ENCODE measurements around the gene SEMA6B.

Gene SEMA6B

DNA sequence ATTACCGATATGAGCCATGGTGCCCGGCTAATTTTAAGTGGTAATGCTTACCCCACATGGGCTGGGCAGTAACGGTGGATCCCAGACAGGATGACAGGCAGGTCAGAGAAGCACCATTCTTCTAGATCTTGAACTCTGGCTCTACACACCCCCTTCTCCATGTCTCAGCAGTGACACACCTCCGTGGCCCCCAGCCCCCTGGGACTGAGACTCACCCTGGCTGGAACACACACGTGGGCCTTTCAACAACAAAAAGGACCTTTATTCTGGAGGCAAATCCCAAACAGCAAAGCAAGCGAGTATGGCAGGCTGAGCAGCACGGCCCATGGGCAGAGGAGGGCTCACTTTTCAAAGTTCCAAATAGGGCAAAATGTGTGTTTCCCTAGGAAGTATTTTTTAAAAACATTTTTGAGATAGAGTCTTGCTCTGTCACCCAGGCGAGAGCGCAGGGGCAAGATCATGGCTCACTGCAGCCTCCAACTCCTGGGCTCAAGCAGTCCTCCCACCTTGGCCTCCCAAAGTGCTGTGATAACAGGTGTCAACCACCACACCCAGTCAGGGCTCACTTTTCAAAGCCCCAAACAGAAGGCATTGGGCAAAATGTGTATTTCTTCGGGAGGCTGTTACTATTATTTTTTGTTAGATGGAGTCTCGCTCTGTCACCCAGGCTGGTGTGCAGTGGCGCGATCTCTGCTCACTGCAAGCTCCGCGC, 37.0 kb downstream of the SEMA6B start:
- DNase-seq, result no peak

DNA sequence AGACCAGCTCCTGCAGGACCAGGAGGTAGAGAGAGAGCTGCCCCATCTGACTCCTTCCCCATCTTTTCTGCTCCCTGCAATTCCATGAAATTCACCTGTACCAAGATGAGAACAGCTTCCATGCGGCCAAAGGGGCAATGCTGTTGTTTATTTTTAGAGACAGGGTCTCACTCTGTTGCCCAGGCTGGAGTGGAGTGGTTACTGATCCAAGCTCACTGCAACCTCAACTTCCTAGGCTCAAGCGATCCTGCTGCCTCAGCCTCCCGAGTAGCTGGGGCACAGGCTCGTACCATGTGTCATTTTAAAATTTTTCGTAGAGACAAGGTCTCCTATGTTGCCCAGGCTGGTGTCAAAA, 37.6 kb downstream of the SEMA6B start:
- DNase-seq, result no peak

DNA sequence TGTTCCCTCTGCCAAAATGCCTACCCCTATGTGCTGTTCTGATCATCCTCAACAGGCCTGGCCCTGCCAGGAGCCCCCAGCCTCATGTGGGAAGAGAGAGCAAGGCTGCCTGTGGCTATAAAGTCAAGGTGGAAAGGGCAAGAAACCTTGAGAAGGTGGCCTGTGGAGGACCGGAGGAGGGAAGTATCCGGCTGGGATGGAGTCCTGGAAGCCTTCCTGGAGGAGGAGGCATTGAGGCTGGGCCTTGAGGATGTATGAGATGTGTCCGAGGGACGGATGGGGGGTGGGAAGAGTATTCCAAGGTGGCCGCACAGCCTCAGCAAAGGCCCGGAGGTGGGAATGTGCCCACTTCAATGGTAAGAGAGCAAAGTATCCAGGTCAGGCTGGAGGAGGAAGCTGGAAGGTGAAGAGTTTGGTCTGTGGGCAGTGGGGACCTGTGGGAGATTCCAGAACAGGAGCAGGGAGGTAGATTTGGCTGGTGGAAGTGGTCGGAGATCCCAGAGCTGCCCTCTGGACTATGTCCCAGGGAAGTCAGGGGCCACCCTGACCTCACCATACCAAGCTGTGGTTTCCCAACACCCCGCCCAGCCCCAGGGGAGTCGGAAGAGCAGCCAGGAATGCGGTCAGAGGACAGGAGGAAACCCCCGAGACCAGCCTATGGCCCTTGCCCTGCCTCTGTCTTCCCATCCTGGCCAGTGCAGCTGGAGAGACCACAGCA, 38.2 kb downstream of the SEMA6B start:
- DNase-seq, result no peak

DNA sequence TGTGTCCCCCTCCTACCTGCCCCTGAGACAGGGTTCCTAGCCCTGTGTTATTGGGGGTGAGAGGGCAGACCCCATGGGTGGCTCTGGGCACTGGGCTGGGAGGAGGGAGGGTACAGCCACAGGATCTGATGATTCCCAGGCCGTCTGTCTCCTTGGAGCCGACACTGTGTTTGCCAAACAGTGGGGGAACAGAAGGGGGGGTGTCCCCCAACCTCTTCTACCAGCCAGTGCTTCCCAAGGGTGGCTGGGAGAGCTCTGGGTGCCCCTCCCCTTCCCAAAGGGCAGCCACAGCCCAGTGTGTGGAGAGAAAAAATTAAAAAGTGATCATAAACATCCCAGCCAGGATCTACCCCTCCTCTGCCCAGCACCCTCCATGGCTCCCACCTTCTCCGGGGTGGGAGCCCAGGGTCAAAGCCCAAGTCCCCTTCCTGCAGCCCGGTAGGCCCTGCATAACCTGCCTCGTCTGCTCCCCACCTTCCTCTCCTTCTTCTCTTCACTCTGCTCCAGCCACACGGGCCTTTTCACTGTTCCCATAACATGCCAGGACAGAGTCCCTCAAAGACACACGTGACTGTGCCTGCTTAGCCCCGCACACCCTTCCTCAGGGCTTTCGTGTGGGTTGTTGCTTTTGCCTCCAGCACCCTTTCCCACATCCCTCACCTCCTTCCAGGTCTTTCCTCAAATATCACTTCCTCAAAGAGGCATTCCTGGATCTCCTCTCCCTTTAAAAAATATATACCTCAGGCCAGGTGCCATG, 39.8 kb downstream of the SEMA6B start:
- no peak for DNase-seq

DNA sequence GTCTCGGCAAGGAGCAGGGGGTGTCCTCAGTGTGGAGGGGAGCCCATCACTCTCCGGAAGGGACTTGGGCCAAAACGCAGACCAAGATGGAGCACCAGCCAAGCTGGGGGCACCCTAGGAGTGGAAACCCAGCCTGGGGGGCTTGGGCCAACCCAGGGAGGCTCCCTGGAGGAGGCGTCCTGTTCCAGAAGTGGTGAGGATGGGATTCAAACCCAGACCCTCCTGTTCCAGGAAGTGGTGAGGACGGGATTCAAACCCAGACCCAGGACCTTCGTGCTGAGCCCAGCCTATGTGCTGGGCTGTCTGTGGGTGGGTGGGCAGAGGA, 40.4 kb downstream of the SEMA6B start:
- DNase-seq, result no peak

DNA sequence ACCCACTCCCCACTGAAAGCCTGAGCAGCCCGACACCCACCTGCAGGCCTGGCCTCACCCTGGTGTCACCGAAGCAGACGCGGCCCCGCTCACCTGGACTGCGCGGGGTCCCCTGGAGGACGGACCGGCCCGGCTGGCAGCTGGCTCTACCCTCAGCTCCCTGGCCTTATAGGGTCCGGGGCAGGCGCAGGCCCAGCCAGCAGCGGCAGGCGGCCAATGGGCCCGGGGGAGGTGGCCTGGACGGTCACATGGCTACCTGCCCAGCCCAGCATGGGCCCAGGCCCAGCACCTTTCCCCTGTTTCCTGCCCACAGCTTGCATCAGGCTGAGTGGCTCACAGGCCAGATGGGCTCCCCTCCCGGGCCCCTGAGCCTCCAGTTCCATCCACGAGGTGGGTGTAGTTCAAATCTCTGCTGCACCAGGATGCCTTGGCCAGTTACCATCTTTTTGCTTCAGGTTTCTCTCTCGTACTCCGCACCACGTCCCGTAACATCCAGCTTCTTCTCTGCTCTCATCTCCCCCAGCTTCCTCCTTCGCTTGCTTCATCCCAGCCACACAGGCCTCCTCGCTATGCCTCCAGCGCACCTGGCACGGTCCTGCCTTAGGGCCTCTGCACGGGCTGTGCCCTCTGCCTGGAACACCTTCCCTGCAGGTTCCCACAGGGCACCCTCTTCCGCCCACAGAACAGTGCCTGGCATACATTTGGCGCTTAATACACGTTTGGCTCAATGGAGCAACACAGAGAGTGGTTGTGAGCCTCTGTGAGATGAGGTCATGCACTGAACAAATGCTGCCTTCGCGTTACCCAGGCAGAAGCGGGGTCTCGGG, 40.9 kb downstream of the SEMA6B start, which contains the start of gene PLIN4:
TSS of gene PLIN4 (minus strand) at position 142 of the 827 bp plus-strand sequence. CDS start 214 bp downstream, outside the sequence.
- no peak for DNase-seq

DNA sequence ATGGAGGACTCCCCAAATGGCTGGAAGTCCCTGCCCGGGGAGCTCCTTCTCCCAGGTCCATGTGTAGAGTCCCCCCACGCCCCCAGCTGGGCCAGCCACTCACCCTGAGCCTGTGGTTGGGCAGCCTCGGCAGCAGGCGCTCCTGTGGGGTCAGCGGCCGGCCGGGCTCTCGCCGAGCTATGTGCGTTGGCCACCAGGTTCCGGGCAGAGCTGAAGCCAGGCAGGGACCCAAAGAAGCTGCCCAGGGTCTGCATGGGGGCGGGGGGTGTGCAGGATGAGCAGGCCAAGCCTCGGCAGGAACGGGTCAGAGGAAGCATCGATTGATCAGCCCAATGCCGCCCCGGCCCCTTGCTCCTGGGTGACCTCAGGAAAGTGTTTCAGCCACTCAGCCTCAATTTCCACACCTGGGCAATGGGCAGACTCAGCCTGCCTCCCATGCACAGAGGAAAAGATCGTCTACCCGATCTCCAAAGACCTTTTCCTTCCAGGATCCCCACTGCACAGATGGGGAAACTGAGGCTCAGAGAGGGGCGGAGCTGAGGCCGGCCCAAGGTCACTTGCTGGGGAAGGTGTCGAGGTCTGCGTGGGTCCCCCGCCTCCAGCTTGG, 41.9 kb downstream of the SEMA6B start:
- DNase-seq, result no peak

DNA sequence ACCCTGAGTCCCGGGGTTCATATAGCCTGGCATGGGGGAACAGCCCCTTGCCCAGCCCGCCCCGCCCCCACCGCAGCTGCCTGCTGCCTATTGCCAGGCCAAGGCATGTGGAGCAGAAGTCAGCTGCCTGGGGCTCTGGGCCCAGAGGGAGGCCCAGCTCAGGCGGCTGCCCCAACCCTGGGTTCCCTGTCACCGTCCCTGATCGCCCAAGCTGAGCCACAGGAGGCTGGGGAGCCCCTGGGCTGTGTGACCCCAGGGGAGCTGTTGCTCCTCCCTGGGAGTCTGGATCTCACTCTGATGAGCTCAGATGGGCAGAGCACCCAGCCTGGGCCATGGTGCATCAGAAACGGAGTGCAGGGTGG, 42.6 kb downstream of the SEMA6B start:
- DNase-seq, result no peak

DNA sequence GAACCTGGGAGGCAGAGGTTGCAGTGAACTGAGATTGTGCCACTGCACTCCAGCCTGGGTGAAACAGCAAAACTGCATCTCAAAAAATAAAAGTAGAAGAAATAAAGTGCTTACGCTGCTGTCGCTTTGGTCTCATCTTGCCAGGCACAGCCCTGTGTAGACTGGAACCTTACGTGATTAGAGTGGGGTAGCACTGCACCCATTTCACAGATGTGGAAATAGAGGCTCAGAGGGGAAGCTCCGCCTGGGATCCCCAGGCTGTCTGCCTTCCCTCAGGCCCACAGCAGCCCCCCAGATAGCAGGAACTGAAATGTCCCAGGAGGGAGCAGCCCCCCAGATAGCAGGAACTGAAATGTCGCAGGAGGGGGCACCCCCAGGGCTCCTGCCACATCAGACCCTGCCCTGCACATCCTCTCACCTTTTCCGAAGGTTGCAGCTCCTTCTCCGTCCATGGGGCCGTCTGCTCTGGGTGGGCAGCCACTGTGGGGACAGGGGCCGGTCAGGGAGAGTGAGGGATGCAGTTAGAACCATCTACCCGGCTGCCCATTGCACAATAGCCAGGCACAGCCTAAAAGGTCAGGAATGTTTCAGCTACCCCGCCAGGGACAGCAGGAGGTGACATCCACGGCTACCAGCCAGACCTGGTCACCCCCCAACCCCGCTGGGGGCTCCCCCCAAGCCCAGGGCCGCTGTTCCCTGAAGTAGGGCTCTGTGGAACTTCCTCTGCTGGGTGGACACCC, 43.1 kb downstream of the SEMA6B start:
- DNase-seq, result no peak

DNA sequence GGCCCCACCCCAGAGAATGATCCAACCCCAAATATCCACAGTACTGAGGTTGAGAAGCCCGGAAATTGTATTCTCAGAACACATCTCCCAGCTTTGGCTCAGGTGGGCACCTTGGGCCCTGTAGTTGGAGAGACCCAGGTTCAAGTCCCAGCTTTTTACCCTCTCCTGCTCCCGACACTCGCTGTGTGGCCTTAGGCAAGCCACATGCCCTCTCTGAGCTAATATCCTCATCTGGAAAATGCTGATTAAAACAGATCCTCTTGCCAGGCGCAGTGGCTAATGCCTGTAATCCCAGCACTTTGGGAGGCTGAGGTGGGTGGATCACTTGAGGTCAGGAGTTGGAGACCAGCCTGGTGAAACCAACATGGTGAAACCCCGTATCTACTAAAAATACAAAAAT, 43.8 kb downstream of the SEMA6B start:
- no peak for DNase-seq

DNA sequence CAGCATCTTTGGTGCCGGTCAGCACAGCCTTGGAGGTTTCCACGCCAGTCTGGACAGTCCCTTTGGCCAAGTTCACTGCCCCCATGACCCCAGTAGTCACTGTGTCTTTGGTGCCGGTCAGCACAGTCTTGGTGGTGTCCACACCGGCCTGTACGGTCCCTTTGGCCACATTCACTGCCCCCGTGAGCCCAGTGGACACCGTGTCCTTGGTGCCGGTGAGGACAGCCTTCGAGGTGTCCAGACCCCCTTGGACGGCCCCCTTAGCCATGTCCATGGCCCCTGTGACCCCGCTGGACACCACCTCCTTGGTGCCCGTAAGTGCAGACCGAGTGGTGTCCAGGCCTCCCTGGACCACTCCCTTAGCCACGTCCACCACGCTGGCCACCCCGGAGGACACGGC, 46.2 kb downstream of the SEMA6B start:
- no peak for DNase-seq

DNA sequence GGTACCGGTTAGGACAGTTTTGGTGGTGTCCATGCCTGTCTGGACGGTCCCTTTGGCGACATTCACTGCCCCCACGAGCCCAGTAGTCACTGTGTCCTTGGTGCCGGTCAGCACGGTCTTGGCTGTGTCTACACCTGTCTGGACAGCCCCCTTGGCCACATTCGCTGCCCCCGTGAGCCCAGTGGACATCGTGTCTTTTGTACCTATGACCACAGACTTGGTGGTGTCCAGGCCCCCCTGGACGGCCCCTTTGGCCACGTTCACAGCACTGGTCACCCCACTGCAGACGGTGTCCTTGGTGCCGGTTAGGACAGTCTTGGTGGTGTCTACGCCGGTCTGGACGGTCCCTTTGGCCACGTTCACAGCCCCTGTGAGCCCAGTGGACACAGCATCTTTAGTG, 47.4 kb downstream of the SEMA6B start:
- no peak for DNase-seq

DNA sequence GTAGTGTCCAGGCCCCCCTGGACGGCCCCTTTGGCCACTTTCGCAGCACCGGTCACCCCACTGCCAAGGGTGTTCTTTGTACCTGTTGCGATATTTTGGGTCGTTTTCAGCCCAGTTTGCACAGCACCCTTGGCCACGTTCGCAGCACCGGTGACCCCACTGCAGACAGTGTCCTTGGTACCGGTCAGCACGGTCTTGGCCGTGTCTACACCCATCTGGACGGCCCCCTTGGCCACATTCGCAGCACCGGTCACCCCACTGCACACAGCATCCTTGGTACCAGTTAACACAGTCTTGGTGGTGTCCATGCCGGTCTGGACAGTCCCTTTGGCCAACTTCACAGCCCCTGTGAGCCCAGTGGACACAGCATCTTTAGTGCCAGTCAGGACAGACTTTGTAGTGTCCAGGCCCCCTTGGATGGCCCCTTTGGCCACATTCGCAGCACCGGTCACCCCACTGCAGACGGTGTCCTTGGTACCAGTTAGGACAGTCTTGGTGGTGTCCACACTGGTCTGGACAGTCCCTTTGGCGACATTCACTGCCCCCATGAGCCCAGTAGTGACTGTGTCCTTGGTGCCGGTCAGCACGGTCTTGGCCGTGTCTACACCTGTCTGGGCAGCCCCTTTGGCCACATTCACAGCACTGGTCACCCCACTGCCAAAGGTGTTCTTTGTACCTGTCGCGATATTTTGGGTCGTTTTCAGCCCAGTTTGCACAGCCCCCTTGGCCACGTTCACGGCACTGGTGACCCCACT, 48.0 kb downstream of the SEMA6B start:
- no peak for DNase-seq

DNA sequence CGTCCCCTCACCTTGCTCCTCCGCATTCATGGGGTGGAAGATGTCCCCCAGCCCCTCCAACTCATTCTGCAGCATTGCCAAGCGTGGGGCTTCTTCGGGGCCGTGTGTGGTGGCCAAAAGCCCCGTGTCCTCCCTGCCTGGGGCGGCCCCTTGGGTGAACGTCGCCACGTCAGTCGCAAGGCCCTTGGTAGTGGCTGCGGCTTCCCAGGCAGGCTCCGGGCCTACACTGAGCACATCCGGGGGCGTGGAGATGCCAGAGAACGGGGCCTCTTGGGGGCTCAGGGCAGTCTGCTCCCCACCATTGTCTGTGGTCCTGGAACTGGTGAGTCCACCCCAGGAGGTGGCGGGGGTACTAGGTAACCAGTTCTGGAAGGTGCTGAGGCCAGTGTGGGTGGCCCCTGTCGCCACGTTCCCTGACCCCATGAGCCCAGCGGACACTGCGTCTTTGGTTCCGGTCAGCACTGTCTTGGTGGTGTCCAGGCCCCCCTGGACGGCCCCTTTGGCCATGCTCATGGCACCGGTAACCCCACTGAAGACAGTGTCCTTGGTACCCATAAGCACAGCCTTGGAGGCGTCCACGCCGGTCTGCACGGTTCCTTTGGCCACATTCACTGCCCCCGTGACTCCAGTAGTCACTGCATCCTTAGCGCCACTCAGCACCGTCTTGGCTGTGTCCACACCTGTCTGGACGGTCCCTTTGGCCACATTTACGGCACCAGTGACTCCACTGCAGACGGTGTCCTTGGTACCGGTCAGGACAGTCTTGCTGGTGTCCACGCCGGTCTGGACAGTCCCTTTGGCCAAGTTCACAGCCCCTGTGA, 48.8 kb downstream of the SEMA6B start:
- no peak for DNase-seq

DNA sequence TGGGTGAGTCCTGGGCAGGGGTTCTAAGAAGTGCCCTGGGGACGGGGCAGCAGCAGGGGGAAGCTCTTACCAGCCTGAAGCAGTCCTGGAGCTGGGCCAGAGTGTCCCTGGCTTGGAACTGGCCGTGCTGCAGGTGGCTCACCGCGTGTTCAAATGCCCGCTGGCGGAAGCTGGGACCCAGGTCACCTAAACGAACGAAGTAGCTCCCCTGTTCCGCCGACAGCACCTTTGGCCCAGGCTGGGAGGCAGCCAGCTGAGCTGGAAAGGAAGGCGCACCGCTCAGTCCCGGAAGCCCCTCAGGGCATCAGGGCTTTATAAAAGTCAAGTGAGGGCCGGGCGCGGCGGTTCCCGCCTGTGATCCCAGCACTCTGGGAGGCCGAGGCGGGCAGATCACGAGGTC, 50.8 kb downstream of the SEMA6B start:
- no peak for DNase-seq

DNA sequence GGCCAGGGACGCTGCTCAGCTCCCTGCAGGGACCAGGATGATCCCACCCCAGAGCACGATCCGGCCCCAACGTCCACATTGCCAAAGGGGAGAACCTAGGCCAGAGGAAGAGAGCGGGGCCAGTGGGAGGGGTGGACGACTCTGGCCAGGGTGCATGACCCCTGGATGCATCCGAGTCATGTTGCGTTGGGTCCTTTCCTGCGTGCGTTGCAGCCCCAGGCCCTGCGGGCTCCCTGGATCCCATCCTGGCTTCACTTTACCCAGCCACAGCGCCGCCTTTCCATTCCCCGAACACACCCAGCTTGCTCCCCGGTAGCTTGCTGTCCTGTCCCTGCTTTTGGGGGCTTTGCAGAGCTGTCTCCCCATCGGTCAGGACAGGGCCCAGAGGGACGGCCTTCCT, 51.7 kb downstream of the SEMA6B start:
- DNase-seq, result no peak

DNA sequence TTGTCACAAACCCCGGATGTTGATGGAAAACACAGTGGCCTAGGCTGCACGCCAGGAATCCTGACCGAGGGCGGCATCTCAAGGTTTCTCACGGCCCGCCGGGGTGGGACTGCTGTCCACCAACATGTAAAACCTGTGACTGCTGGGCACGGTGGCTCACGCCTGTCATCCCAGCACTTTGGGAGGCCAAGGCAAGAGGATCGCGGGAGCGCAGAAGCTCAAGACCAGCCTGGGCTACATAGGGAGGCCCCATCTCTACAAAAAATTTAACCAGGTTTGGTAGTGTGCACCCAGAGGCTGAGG, 52.4 kb downstream of the SEMA6B start:
- DNase-seq, result no peak

DNA sequence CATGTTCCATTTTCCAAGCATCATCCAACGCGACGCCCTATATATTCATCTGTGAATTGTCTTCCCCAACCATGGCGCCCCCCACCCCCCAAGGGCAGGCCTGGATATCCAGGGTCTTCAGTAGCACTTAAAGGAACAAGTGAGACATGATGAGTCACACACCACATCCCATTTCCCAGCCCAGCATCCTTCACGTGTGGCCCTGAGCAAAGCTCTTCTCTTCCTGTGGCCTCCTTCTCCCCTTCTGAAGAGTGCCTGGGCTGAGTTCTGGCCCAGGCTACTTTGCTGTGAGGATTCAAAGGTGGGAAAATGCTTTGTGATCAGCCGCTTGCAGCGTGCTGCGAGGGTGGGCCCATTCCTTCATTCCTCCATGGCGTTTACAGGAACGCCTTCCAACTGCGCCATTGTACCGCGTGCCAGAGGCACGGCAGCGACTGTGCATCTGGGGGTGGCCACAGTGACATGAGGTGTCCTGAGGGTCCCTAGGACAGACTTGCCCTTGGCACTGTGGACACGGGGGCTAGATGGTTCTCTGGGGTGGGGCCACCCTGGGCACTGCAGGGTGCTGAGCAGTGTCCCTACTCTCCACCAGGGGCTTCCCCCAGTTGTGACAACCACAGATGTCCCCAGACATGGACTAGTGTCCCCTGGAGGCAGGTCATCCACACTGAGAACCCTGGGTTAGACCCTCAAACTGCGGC, 52.9 kb downstream of the SEMA6B start:
- peak; percentile 52 for DNase-seq

DNA sequence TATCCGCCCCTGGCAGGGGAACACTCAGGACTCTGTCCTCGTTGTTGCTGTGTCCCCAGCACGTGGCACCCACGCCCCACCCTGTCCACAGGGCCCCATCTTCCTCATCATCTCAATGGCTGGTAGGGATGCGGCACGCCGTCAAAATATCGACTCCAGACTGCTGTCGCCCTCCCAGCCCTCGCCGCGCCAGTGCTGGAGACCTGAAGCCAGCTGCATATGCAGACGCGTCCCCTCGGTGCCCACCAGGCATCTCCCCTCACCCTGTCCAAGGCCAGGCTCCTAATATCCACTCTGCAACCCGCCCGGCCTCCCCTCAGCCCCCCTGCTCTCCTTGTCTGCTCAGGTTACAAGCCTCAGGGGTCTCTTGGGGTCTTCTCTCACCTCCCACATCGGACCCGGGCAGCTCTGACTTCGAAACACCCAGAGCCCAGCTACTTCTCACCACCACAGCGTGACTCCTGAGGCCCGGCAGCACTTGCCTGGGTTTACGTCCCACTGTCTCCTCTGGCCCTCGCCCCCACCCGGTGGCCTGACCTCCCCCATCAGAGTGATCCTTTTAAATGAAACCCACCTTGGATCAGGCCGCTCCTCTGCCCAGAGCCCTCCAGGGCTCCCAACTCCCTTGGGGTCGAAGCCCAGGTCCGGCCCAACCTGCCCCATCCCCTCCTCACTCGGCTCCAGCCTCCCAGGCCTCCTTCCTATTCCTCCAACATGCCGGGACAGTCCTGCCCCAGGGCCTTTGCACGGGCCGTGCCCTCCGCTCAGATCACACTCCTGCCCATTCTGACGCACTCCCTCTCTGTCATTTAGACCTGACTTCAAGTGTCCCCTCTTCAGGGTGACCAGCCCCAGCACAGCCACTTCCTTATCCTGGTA, 53.7 kb downstream of the SEMA6B start:
- no peak for DNase-seq

Data from fibroblast of skin of scalp (primary cell).